G401.6 (cell line): ENCODE results near the gene MCM10.
"Not testable (repeated sequence)": the region's sequence is repeated elsewhere in the genome, so short reads cannot be mapped to it uniquely, and the experiment has no call there.

Experiments
- FAIRE-seq: peaks from 2 replicates; lab custom pipeline; 2012; peaks lifted over from hg19 to GRCh38; lab: Jason Lieb, UNC

The MCM10 gene

GRCh38 chr10:13160934-13161856 is at the start of gene MCM10:
TSS of gene MCM10 (plus strand) at chr10:13161558. CDS start at chr10:13164203, 2,645 bp downstream.
- FAIRE-seq: peak; percentile 98

- FAIRE-seq: no peak
Observed at GRCh38 chr10:13113544-13113943, 47.8 kb upstream of the MCM10 start.

- FAIRE-seq: no peak
Observed at GRCh38 chr10:13115832-13116803, 45.2 kb upstream of the MCM10 start.

GRCh38 chr10:13117841-13118783 is 43.2 kb upstream of the MCM10 start:
- FAIRE-seq: no peak

- no peak for FAIRE-seq
Observed at GRCh38 chr10:13118784-13119410, 42.5 kb upstream of the MCM10 start.

GRCh38 chr10:13120786-13121499 is 40.4 kb upstream of the MCM10 start:
- FAIRE-seq: no peak

GRCh38 chr10:13121500-13121854 is 39.9 kb upstream of the MCM10 start:
- FAIRE-seq: no peak

- no peak for FAIRE-seq
Observed at GRCh38 chr10:13136651-13137050, 24.7 kb upstream of the MCM10 start.

GRCh38 chr10:13139150-13139549 is 22.2 kb upstream of the MCM10 start:
- no peak for FAIRE-seq

GRCh38 chr10:13139676-13140075 is 21.7 kb upstream of the MCM10 start:
- no peak for FAIRE-seq

- no peak for FAIRE-seq
Observed at GRCh38 chr10:13140627-13141190, 20.6 kb upstream of the MCM10 start.

- no peak for FAIRE-seq
Observed at GRCh38 chr10:13143766-13144165, 17.6 kb upstream of the MCM10 start.

- no peak for FAIRE-seq
Observed at GRCh38 chr10:13144814-13145213, 16.5 kb upstream of the MCM10 start.

- no peak for FAIRE-seq
Observed at GRCh38 chr10:13146379-13146778, 15.0 kb upstream of the MCM10 start.

- no peak for FAIRE-seq
Observed at GRCh38 chr10:13147161-13147560, 14.2 kb upstream of the MCM10 start.

GRCh38 chr10:13152296-13152695 is 9.1 kb upstream of the MCM10 start:
- FAIRE-seq: no peak

- not testable (repeated sequence) for FAIRE-seq
Observed at GRCh38 chr10:13155860-13156259, 5.5 kb upstream of the MCM10 start.

GRCh38 chr10:13158401-13158800 is 3.0 kb upstream of the MCM10 start:
- no peak for FAIRE-seq

- no peak for FAIRE-seq
Observed at GRCh38 chr10:13161857-13162271, 506 bp downstream of the MCM10 start.

- FAIRE-seq: no peak
Observed at GRCh38 chr10:13163859-13164258, 2.5 kb downstream of the MCM10 start.
